ENCODE measurements around the gene LGR6. TPM values are rescaled to one million over a fixed set of nuclear protein-coding genes. Genes with fewer than 3 reads are reported as not detected.

LGR6 gene
- total and polyA plus RNA-seq, 2 of the 4 experiments (the other 2 are of a cell fraction): not detected

- H2AK5ac ChIP-seq (ENCODE audit: low read depth, low read length): no peak overlapping the region
- DNase-seq (no peak), ATAC-seq (ENCODE audit: low read depth) (no peak)
- ChIA-PET POLR2A (ENCODE audit: unreplicated experiment) (no interaction called here), CTCF (no interaction called here)
- H3K9me3 ChIP-seq (ENCODE audit: control insufficient read depth, insufficient read depth, low read length): no peaks in the 10 kb centered on the region
- peaks cover 27% of the 10 kb centered on the region; the same call in 1 of the 2 replicates for H3K27me3 ChIP-seq (ENCODE audit: control insufficient read depth, insufficient read depth, low read length)
- TF ChIP-seq RFX5 (IDR thresholded peaks at IDR 0.05; ENCODE audit: low read depth, low read length) (no peak), MAFK (IDR thresholded peaks at IDR 0.05; ENCODE audit: low read depth, low read length) (no peak), ELK1 (IDR thresholded peaks at IDR 0.05; ENCODE audit: borderline replicate concordance, low read depth, low read length) (no peak), SMC3 (IDR thresholded peaks at IDR 0.05; ENCODE audit: low read depth, low read length) (no peak), RAD21 (IDR thresholded peaks at IDR 0.05; ENCODE audit: low read length) (no peak), MXI1 (IDR thresholded peaks at IDR 0.05; ENCODE audit: borderline replicate concordance, low read depth, low read length) (no peak), RCOR1 (IDR thresholded peaks at IDR 0.05; ENCODE audit: insufficient replicate concordance, low read length) (no peak)
- TF ChIP-seq, protein P1, sequence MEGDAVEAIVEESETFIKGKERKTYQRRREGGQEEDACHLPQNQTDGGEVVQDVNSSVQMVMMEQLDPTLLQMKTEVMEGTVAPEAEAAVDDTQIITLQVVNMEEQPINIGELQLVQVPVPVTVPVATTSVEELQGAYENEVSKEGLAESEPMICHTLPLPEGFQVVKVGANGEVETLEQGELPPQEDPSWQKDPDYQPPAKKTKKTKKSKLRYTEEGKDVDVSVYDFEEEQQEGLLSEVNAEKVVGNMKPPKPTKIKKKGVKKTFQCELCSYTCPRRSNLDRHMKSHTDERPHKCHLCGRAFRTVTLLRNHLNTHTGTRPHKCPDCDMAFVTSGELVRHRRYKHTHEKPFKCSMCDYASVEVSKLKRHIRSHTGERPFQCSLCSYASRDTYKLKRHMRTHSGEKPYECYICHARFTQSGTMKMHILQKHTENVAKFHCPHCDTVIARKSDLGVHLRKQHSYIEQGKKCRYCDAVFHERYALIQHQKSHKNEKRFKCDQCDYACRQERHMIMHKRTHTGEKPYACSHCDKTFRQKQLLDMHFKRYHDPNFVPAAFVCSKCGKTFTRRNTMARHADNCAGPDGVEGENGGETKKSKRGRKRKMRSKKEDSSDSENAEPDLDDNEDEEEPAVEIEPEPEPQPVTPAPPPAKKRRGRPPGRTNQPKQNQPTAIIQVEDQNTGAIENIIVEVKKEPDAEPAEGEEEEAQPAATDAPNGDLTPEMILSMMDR (conservative IDR thresholded peaks at IDR 0.05; ENCODE audit: low read depth, low read length): no peak
- H3K4ac ChIP-seq (ENCODE audit: low read depth, low read length): no peak overlapping the region
- H3K23ac ChIP-seq (ENCODE audit: low read depth, low read length): no peak overlapping the region
- no peak overlapping the region for H2AFZ ChIP-seq (replicated peaks; ENCODE audit: low read length, poor library complexity)
- no peak overlapping the region for H4K5ac ChIP-seq (ENCODE audit: low read depth, low read length)
- no peak overlapping the region for H2BK120ac ChIP-seq (ENCODE audit: low read depth, low read length)
- H2AK9ac ChIP-seq (replicated peaks; ENCODE audit: low read depth, low read length, poor library complexity): no peak overlapping the region
- no peak overlapping the region for H3K27ac ChIP-seq (ENCODE audit: insufficient read depth, low read length)
- no peak overlapping the region for H3K18ac ChIP-seq (ENCODE audit: low read depth, low read length)
- H2BK5ac ChIP-seq (ENCODE audit: low read depth, low read length, poor library complexity, severe bottlenecking): no peak overlapping the region
- no peaks in the 10 kb centered on the region for H3K9me1 ChIP-seq (ENCODE audit: insufficient read depth, low read length)
- no peak overlapping the region for H2BK20ac ChIP-seq (ENCODE audit: low read depth, low read length)
- in situ Hi-C loops (cut with MboI; ENCODE audit: low sequenced_read_pairs) (no loop called here), intact Hi-C loops (cut with micrococcal nuclease) (no loop called here), dilution Hi-C loops (cut with HindIII; ENCODE audit: low sequenced_read_pairs, unreplicated experiment) (no loop called here)
- no peak overlapping the region for H3K4me3 ChIP-seq (ENCODE audit: insufficient read depth, low read depth, low read length)
- H3K9ac ChIP-seq (ENCODE audit: low read depth, low read length): no peak overlapping the region
- no peaks in the 10 kb centered on the region for H4K20me1 ChIP-seq (ENCODE audit: insufficient read depth, low read length)
- 81% methylated on average over 6 of the region's 10 CpGs; no CpG with 5 or more reads in 1 of the 2 experiments for WGBS, 2 experiments (ENCODE audit: extremely low coverage in 2 of 2, insufficient read length in 1 of 2)
- no peaks in the 10 kb centered on the region for H3K4me1 ChIP-seq (ENCODE audit: control insufficient read depth, insufficient read depth, low read length)
- H3K36me3 ChIP-seq (ENCODE audit: control insufficient read depth, insufficient read depth, low read length): no peaks in the 10 kb centered on the region
- no peak overlapping the region for H3K4me2 ChIP-seq (ENCODE audit: low read depth, low read length)
- BruUV-seq (replicated peaks): no TSS peak
- H3K14ac ChIP-seq (replicated peaks; ENCODE audit: low read depth, low read length): no peak overlapping the region
- no peak overlapping the region for H4K8ac ChIP-seq (ENCODE audit: low read depth in 2 of 2, low read length in 2 of 2)
- H2BK15ac ChIP-seq (ENCODE audit: low read depth, low read length): no peak overlapping the region
- no peak overlapping the region for H3K56ac ChIP-seq (ENCODE audit: extremely low read depth, insufficient read depth, low read length)
- H3K79me1 ChIP-seq (ENCODE audit: low read depth in 1 of 2, low read length in 2 of 2): no peaks in the 10 kb centered on the region
- H4K91ac ChIP-seq (ENCODE audit: insufficient read depth, low read depth, low read length): no peak overlapping the region
Observed at GRCh38 chr1:202158810-202159533, 34.6 kb upstream of the LGR6 start.
